Activated CD4-positive, alpha-beta memory T cell treated with anti-CD3 and anti-CD28 coated beads for 36 hours (primary cell): ENCODE results near the gene CAMK1D. TPM values are rescaled to one million over a fixed set of nuclear protein-coding genes. Genes with fewer than 3 reads are reported as not detected.
"Not testable (repeated sequence)": the region's sequence is repeated elsewhere in the genome, so short reads cannot be mapped to it uniquely, and the experiment has no call there.

Source experiments
- CTCF ChIA-PET: fragments of 350-600 bp; sonication (Branson Sonifier 250); formaldehyde crosslinking; loops from one replicate; lab custom pipeline; 2021; ENCODE audit warnings: antibody characterized with exemption, inconsistent platforms; lab: Charles Lee
- POLR2A ChIA-PET: fragments of 350-600 bp; sonication (Branson Sonifier 250); formaldehyde crosslinking; loops from one replicate; lab custom pipeline; 2021; ENCODE audit warnings: antibody characterized with exemption; lab: Charles Lee
- DNase-seq: peaks from one replicate; pipeline ENCODE4 v3.0.0-alpha.2; 2020
- H3K27ac Mint-ChIP-seq: one replicate; pipeline ENCODE4 v1.8.0; 2021; ENCODE audit warnings: mixed read lengths
- H3K27me3 Mint-ChIP-seq: one replicate; pipeline ENCODE4 v1.8.0; 2021; ENCODE audit warnings: mixed read lengths
- H3K36me3 Mint-ChIP-seq: one replicate; pipeline ENCODE4 v1.8.0; 2021; ENCODE audit warnings: mixed read lengths
- H3K4me1 Mint-ChIP-seq: one replicate; pipeline ENCODE4 v1.8.0; 2021; ENCODE audit warnings: low read depth, mixed read lengths
- H3K4me3 Mint-ChIP-seq: one replicate; pipeline ENCODE4 v1.8.0; 2021; ENCODE audit warnings: mild to moderate bottlenecking, mixed read lengths
- H3K9me3 Mint-ChIP-seq: one replicate; pipeline ENCODE4 v1.8.0; 2021; ENCODE audit warnings: mixed read lengths
- intact Hi-C: fragments of 100-400 bp; cut with micrococcal nuclease; formaldehyde crosslinking; loops from one replicate; pipeline ENCODE4 v1.15.1; 2023
- total RNA-seq, 2 experiments: library from RNA; stranded (reverse); gene quantifications; one replicate each; pipeline ENCODE4 v1.2.3, GENCODE V29; 2021

The CAMK1D gene
- total RNA-seq, 2 experiments from 2014 or later: 17.7 to 17.9 TPM

- Mint-ChIP-seq H3K27ac (no peak overlapping the region), H3K9me3 (no peaks in the 10 kb centered on the region)
- CTCF ChIA-PET: interaction anchor here (0.7 to 1.8 kb wide), 4 partner anchors 9 to 139 kb away, joined by 3 to 7 read pairs (median 4); no protein-coding TSS in a partner anchor
These were observed 497.4 kb downstream of the CAMK1D start for GRCh38 chr10:12846718-12847117.

GRCh38 chr10:12847361-12847975 lies 498.1 kb downstream of the CAMK1D start:
- Mint-ChIP-seq H3K4me1 (no peaks in the 10 kb centered on the region), H3K36me3 (no peaks in the 10 kb centered on the region), H3K4me3 (no peak overlapping the region), H3K9me3 (no peaks in the 10 kb centered on the region), H3K27me3 (peaks cover 24% of the 10 kb centered on the region), H3K27ac (no peak overlapping the region)
- peak; percentile 59 for DNase-seq
- intact Hi-C loops: no loop called here
- ChIA-PET CTCF (interaction anchor here (0.7 to 1.8 kb wide), 7 partner anchors 9 to 250 kb away, joined by 3 to 7 read pairs (median 3); no protein-coding TSS in a partner anchor), POLR2A (no interaction called here)

More at GRCh38 chr10:12846718-12847117, 497.4 kb downstream of the CAMK1D start:
- intact Hi-C loops: no loop called here
- POLR2A ChIA-PET: no interaction called here
- no peak overlapping the region for H3K4me3 Mint-ChIP-seq
- H3K36me3 Mint-ChIP-seq: no peaks in the 10 kb centered on the region
- H3K27me3 Mint-ChIP-seq: peaks cover 24% of the 10 kb centered on the region
- no peak for DNase-seq
- no peaks in the 10 kb centered on the region for H3K4me1 Mint-ChIP-seq

GRCh38 chr10:12848439-12849173 lies 499.3 kb downstream of the CAMK1D start:
- CTCF ChIA-PET: interaction anchor here (0.8 to 1.8 kb wide), 3 partner anchors 9 to 141 kb away, joined by 3 to 7 read pairs (median 3); no protein-coding TSS in a partner anchor
- Mint-ChIP-seq H3K4me3 (no peak overlapping the region), H3K36me3 (no peaks in the 10 kb centered on the region), H3K4me1 (no peaks in the 10 kb centered on the region), H3K9me3 (no peaks in the 10 kb centered on the region), H3K27ac (no peak overlapping the region), H3K27me3 (peaks cover 28% of the 10 kb centered on the region)
- POLR2A ChIA-PET: no interaction called here
- intact Hi-C loops: no loop called here
- no peak for DNase-seq

- no peaks in the 10 kb centered on the region for H3K4me1 Mint-ChIP-seq
- ChIA-PET POLR2A (no interaction called here), CTCF (interaction anchor here (0.6 to 1.1 kb wide), 2 partner anchors 67 to 139 kb away, joined by 3 read pairs; no protein-coding TSS in a partner anchor)
- H3K27ac Mint-ChIP-seq: no peak overlapping the region
- peak; percentile 16 for DNase-seq
- peaks cover 31% of the 10 kb centered on the region for H3K27me3 Mint-ChIP-seq
- H3K36me3 Mint-ChIP-seq: no peaks in the 10 kb centered on the region
- intact Hi-C loops: no loop called here
- H3K9me3 Mint-ChIP-seq: no peaks in the 10 kb centered on the region
- no peak overlapping the region for H3K4me3 Mint-ChIP-seq
These were observed 500.2 kb downstream of the CAMK1D start for GRCh38 chr10:12849319-12850181.

- CTCF ChIA-PET: no interaction called here
- no peak overlapping the region for H3K4me3 Mint-ChIP-seq
- no peak overlapping the region for H3K27ac Mint-ChIP-seq
- H3K4me1 Mint-ChIP-seq: no peaks in the 10 kb centered on the region
- POLR2A ChIA-PET: no interaction called here
- H3K27me3 Mint-ChIP-seq: peaks cover 24% of the 10 kb centered on the region
- no peaks in the 10 kb centered on the region for H3K36me3 Mint-ChIP-seq
- intact Hi-C loops: no loop called here
- H3K9me3 Mint-ChIP-seq: no peaks in the 10 kb centered on the region
- no peak for DNase-seq
These were observed 503.3 kb downstream of the CAMK1D start for GRCh38 chr10:12852687-12853086.

GRCh38 chr10:12854988-12855387 lies 505.6 kb downstream of the CAMK1D start:
- no peaks in the 10 kb centered on the region for H3K9me3 Mint-ChIP-seq
- ChIA-PET POLR2A (no interaction called here), CTCF (no interaction called here)
- no peak overlapping the region for H3K4me3 Mint-ChIP-seq
- H3K36me3 Mint-ChIP-seq: no peaks in the 10 kb centered on the region
- no peak overlapping the region for H3K27ac Mint-ChIP-seq
- peaks cover 15% of the 10 kb centered on the region for H3K27me3 Mint-ChIP-seq
- H3K4me1 Mint-ChIP-seq: no peaks in the 10 kb centered on the region
- DNase-seq: no peak
- intact Hi-C loops: no loop called here

GRCh38 chr10:12862459-12862858 lies 513.1 kb downstream of the CAMK1D start:
- DNase-seq: no peak
- intact Hi-C loops: no loop called here
- no peaks in the 10 kb centered on the region for H3K36me3 Mint-ChIP-seq
- H3K27me3 Mint-ChIP-seq: peaks cover 6% of the 10 kb centered on the region
- H3K27ac Mint-ChIP-seq: no peak overlapping the region
- CTCF ChIA-PET: interaction anchor here (0.8 kb wide), 1 partner anchor 23 kb away, joined by 3 read pairs; no protein-coding TSS in a partner anchor
- no peaks in the 10 kb centered on the region for H3K4me1 Mint-ChIP-seq
- POLR2A ChIA-PET: no interaction called here
- peaks cover 5% of the 10 kb centered on the region for H3K9me3 Mint-ChIP-seq
- no peak overlapping the region for H3K4me3 Mint-ChIP-seq

GRCh38 chr10:12865515-12865914 lies 516.2 kb downstream of the CAMK1D start:
- DNase-seq, intact Hi-C loops, H3K36me3 Mint-ChIP-seq, H3K4me1 Mint-ChIP-seq, CTCF ChIA-PET, H3K27me3 Mint-ChIP-seq, H3K4me3 Mint-ChIP-seq, H3K27ac Mint-ChIP-seq, H3K9me3 Mint-ChIP-seq, POLR2A ChIA-PET: not testable (repeated sequence)

GRCh38 chr10:12868229-12868628 lies 518.9 kb downstream of the CAMK1D start:
- no peaks in the 10 kb centered on the region for H3K4me1 Mint-ChIP-seq
- H3K4me3 Mint-ChIP-seq: no peak overlapping the region
- no peak overlapping the region for H3K27ac Mint-ChIP-seq
- H3K36me3 Mint-ChIP-seq: no peaks in the 10 kb centered on the region
- CTCF ChIA-PET: interaction anchor here (0.9 kb wide), 1 partner anchor 654 kb away, joined by 3 read pairs; no protein-coding TSS in a partner anchor
- POLR2A ChIA-PET: no interaction called here
- H3K9me3 Mint-ChIP-seq: no peaks in the 10 kb centered on the region
- peaks cover 2% of the 10 kb centered on the region for H3K27me3 Mint-ChIP-seq
- intact Hi-C loops: no loop called here
- no peak for DNase-seq

GRCh38 chr10:12869427-12869826 lies 520.1 kb downstream of the CAMK1D start:
- Mint-ChIP-seq H3K27me3 (peaks cover 4% of the 10 kb centered on the region), H3K4me1 (no peaks in the 10 kb centered on the region), H3K9me3 (no peaks in the 10 kb centered on the region), H3K4me3 (no peak overlapping the region), H3K36me3 (no peaks in the 10 kb centered on the region), H3K27ac (no peak overlapping the region)
- DNase-seq: no peak
- ChIA-PET CTCF (no interaction called here), POLR2A (no interaction called here)
- intact Hi-C loops: no loop called here

- CTCF ChIA-PET: no interaction called here
- no peak for DNase-seq
- Mint-ChIP-seq H3K9me3 (no peaks in the 10 kb centered on the region), H3K27me3 (peaks cover 3% of the 10 kb centered on the region), H3K4me1 (no peaks in the 10 kb centered on the region), H3K27ac (no peak overlapping the region), H3K36me3 (no peaks in the 10 kb centered on the region), H3K4me3 (no peak overlapping the region)
- POLR2A ChIA-PET: no interaction called here
- intact Hi-C loops: no loop called here
These were observed 523.2 kb downstream of the CAMK1D start for GRCh38 chr10:12872577-12872976.

- POLR2A ChIA-PET: no interaction called here
- no peak overlapping the region for H3K4me3 Mint-ChIP-seq
- peaks cover 3% of the 10 kb centered on the region for H3K27me3 Mint-ChIP-seq
- H3K27ac Mint-ChIP-seq: no peak overlapping the region
- H3K36me3 Mint-ChIP-seq: no peaks in the 10 kb centered on the region
- no peaks in the 10 kb centered on the region for H3K9me3 Mint-ChIP-seq
- intact Hi-C loops: no loop called here
- no peaks in the 10 kb centered on the region for H3K4me1 Mint-ChIP-seq
- no peak for DNase-seq
- CTCF ChIA-PET: no interaction called here
These were observed 523.8 kb downstream of the CAMK1D start for GRCh38 chr10:12873172-12873571.
